Transverse colon (tissue), 4 donors: ENCODE results near the gene DYNLRB2. TPM values are rescaled to one million over a fixed set of nuclear protein-coding genes. Genes with fewer than 3 reads are reported as not detected.

ENCODE experiments used
- DNase-seq: peaks from one replicate; pipeline ENCODE4 v3.0.0-alpha.2; 2019
- H3K27ac ChIP-seq, 4 donors: fragments of 200-600 bp; sonication (generic); 2 replicates each; pipeline ENCODE4 v1.5.1; 2016 to 2018; ENCODE audit warnings: inconsistent platforms in 4 of 4
- H3K27me3 ChIP-seq: fragments of 200-600 bp; sonication (generic); 2 replicates; pipeline ENCODE4 v1.5.1; 2017; ENCODE audit warnings: inconsistent platforms
- H3K36me3 ChIP-seq, 4 donors: fragments of 200-600 bp; sonication (generic); 2 replicates each; pipeline ENCODE4 v1.5.1; 2017 to 2019; ENCODE audit warnings: inconsistent platforms in 4 of 4
- H3K4me1 ChIP-seq, 4 donors: fragments of 200-600 bp; sonication (generic); 2 replicates each; pipeline ENCODE4 v1.5.1; 2017 to 2020; ENCODE audit warnings: inconsistent platforms in 4 of 4
- H3K4me3 ChIP-seq, 4 donors: fragments of 200-600 bp; sonication (generic); 1 replicate in 1 of 4; 2 replicates in 3 of 4; pipeline versions ENCODE4 v1.5.1 to v1.6.1; 2017 to 2019; ENCODE audit warnings: inconsistent platforms in 4 of 4
- H3K9me3 ChIP-seq, 2 donors: fragments of 200-600 bp; sonication (generic); 2 replicates each; pipeline ENCODE4 v1.5.1; 2017 to 2019; ENCODE audit warnings: inconsistent platforms in 2 of 2
- EP300 ChIP-seq: sonication (generic); formaldehyde crosslinking; IDR thresholded peaks from one replicate; pipeline ENCODE4 v1.6.1; 2017; ENCODE audit warnings: antibody characterized with exemption, low read depth
- POLR2A ChIP-seq: fragments of 450-650 bp; IDR thresholded peaks from one replicate; pipeline ENCODE4 v1.6.1; 2016; ENCODE audit warnings: antibody characterized with exemption, mild to moderate bottlenecking, moderate library complexity
- POLR2AphosphoS5 ChIP-seq, 3 donors: sonication (generic); formaldehyde crosslinking; IDR thresholded peaks; one replicate each; pipeline ENCODE4 v1.6.1; 2016; ENCODE audit warnings: antibody characterized with exemption in 3 of 3
- WGBS, 2 donors: methylation state at CpG; one replicate each; pipeline ENCODE4 v1.1.5; 2018; ENCODE audit warnings: low coverage in 1 of 2; 5-methylcytosine and 5-hydroxymethylcytosine counted together
- in situ Hi-C, 4 donors: fragments of 200-750 bp; cut with MboI; loops; one replicate each; pipeline versions ENCODE4 v1.15.0 to v1.15.1; 2017; ENCODE audit warnings: low sequenced_read_pairs in 3 of 4, low pct_ligation_motif_present in 1 of 4, low pct_unique_long_range_greater_than_20kb in 1 of 4
- intact Hi-C: fragments of 100-400 bp; cut with DNase I; formaldehyde crosslinking; loops from one replicate; pipeline ENCODE4 v1.15.1; 2023; ENCODE audit warnings: low total_unique reads
- total RNA-seq, 4 donors: library from RNA; depleted of rRNA; stranded (reverse); fragments of >200 nt; gene quantifications; one replicate each; pipeline ENCODE4 v1.1.0, GENCODE V29; 2016
- TF ChIP-seq, protein P1 (sequence below), 5 experiments: fragments of 200-600 bp in 3 of 5; fragments of 450-650 bp in 2 of 5; sonication (generic) in 3 of 5; IDR thresholded peaks; 1 replicate in 2 of 5; 2 replicates in 3 of 5; pipeline ENCODE4 v1.5.1; 2016 to 2017; ENCODE audit warnings: antibody characterized with exemption in 5 of 5, inconsistent platforms in 3 of 5, mild to moderate bottlenecking in 2 of 5, moderate library complexity in 1 of 5

DYNLRB2 gene
- total RNA-seq, 4 donors from 2014 or later, result not detected

GRCh38 chr16:80569440-80570105 lies 28.8 kb downstream of the DYNLRB2 start:
- 61 to 63% methylated on average over 4 to 9 of the region's 9 CpGs for WGBS, 2 donors
- no peak overlapping the region for H3K27ac ChIP-seq

DNA sequence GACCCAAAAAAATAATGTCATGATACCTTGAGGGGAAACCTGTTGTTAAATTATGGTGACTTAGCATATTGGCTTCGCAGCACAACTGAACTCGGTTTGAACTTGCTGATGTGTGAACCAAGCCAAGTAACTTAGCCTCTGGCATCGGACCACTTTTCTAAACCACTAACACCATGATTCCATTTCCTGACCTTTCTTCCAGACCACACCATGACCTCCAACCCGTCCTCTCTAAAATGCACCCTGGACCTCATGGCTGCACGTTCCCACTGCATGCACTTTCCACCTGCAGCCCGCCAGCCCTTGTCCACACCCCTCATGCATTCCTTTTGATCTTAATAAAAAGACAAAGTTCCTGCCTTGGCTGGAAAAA lies 29.3 kb downstream of the DYNLRB2 start:
- DNase-seq, result no peak
- TF ChIP-seq POLR2AphosphoS5 (IDR thresholded peaks at IDR 0.05) (no peak), POLR2A (no peak)
- TF ChIP-seq, protein P1, sequence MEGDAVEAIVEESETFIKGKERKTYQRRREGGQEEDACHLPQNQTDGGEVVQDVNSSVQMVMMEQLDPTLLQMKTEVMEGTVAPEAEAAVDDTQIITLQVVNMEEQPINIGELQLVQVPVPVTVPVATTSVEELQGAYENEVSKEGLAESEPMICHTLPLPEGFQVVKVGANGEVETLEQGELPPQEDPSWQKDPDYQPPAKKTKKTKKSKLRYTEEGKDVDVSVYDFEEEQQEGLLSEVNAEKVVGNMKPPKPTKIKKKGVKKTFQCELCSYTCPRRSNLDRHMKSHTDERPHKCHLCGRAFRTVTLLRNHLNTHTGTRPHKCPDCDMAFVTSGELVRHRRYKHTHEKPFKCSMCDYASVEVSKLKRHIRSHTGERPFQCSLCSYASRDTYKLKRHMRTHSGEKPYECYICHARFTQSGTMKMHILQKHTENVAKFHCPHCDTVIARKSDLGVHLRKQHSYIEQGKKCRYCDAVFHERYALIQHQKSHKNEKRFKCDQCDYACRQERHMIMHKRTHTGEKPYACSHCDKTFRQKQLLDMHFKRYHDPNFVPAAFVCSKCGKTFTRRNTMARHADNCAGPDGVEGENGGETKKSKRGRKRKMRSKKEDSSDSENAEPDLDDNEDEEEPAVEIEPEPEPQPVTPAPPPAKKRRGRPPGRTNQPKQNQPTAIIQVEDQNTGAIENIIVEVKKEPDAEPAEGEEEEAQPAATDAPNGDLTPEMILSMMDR (IDR thresholded peaks at IDR 0.05), result no peak
- Histone ChIP-seq H3K27ac (no peak overlapping the region), H3K4me3 (no peak overlapping the region), H3K36me3 (no peaks in the 10 kb centered on the region), H3K9me3 (no peaks in the 10 kb centered on the region), H3K4me1 (no peaks in the 10 kb centered on the region), H3K27me3 (peaks cover 4% of the 10 kb centered on the region)
- WGBS, 2 donors, result 52 to 66% methylated on average over 6 of the region's 6 CpGs
- in situ Hi-C loops, result no loop called here
- intact Hi-C loops, result no loop called here

More at GRCh38 chr16:80569440-80570105, 28.8 kb downstream of the DYNLRB2 start:
- Histone ChIP-seq H3K9me3 (no peaks in the 10 kb centered on the region), H3K4me3 (no peak overlapping the region), H3K36me3 (no peaks in the 10 kb centered on the region), H3K27me3 (peaks cover 4% of the 10 kb centered on the region), H3K4me1 (no peaks in the 10 kb centered on the region)
- TF ChIP-seq, protein P1 (IDR thresholded peaks at IDR 0.05), result no peak
- TF ChIP-seq POLR2AphosphoS5 (IDR thresholded peaks at IDR 0.05) (no peak), EP300 (no peak)
- in situ Hi-C loops (no loop called here), intact Hi-C loops (no loop called here)
- no peak for DNase-seq

DNA sequence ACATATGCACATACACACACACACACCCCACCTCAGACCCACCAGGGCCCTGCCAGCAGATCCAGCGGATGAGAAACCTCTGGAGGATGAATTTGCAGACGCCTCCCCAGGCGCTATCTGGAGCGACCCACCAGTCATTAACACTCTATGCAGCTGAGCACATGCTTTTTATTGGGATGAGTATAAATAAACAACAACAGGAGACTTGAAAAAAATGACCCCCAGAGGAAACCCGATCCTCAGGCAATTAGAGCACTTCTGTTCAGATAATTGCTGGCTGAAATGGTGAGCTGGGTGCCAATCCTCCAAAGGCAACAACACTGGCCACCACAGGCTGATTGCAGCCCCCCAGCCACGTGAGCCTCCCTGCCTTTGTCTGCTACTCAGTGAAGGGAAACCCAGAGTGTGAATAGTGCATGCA lies 32.9 kb downstream of the DYNLRB2 start:
- no peaks in the 10 kb centered on the region for H3K27me3 ChIP-seq
- 66% methylated on average over 6 of the region's 6 CpGs; no CpG with 5 or more reads in 1 of the 2 donors for WGBS, 2 donors
- no peaks in the 10 kb centered on the region for H3K36me3 ChIP-seq
- TF ChIP-seq EP300 (no peak), POLR2AphosphoS5 (IDR thresholded peaks at IDR 0.05) (no peak), POLR2A (no peak)
- TF ChIP-seq, protein P1 (IDR thresholded peaks at IDR 0.05), result no peak
- H3K4me3 ChIP-seq, result no peak overlapping the region
- DNase-seq, result no peak
- intact Hi-C loops, result no loop called here
- H3K4me1 ChIP-seq, result no peaks in the 10 kb centered on the region
- no peak overlapping the region for H3K27ac ChIP-seq
- in situ Hi-C loops, result no loop called here
- no peaks in the 10 kb centered on the region for H3K9me3 ChIP-seq

GRCh38 chr16:80576343-80576912 lies 35.6 kb downstream of the DYNLRB2 start:
- Histone ChIP-seq H3K9me3 (no peaks in the 10 kb centered on the region), H3K36me3 (no peaks in the 10 kb centered on the region), H3K4me3 (no peak overlapping the region), H3K27ac (no peak overlapping the region), H3K27me3 (no peaks in the 10 kb centered on the region), H3K4me1 (no peaks in the 10 kb centered on the region)
- WGBS, 2 donors, result 80 to 98% methylated on average over 1 of the region's 1 CpG
- intact Hi-C loops, result no loop called here
- no peak for DNase-seq
- in situ Hi-C loops, result no loop called here
- TF ChIP-seq, protein P1 (IDR thresholded peaks at IDR 0.05), result no peak
- no peak for TF ChIP-seq POLR2A
- no peak for TF ChIP-seq POLR2AphosphoS5 (IDR thresholded peaks at IDR 0.05)
- no peak for TF ChIP-seq EP300
